GM23248 (cell line): ENCODE data around the gene TDRD12.

Source experiments
- EZH2 ChIP-seq: fragments of 200-600 bp; sonication (generic); IDR thresholded peaks from 2 replicates; pipeline ENCODE4 v1.6.1; 2018; ENCODE audit warnings: antibody characterized with exemption, mild to moderate bottlenecking; ENCODE audit not compliant: insufficient read depth, poor library complexity, severe bottlenecking
- EZH2phosphoT487 ChIP-seq: fragments of 200-600 bp; sonication (generic); IDR thresholded peaks from 2 replicates; pipeline ENCODE4 v1.6.1; 2018; ENCODE audit warnings: antibody characterized with exemption, moderate library complexity, mild to moderate bottlenecking, low read depth; ENCODE audit not compliant: insufficient read depth

DNA sequence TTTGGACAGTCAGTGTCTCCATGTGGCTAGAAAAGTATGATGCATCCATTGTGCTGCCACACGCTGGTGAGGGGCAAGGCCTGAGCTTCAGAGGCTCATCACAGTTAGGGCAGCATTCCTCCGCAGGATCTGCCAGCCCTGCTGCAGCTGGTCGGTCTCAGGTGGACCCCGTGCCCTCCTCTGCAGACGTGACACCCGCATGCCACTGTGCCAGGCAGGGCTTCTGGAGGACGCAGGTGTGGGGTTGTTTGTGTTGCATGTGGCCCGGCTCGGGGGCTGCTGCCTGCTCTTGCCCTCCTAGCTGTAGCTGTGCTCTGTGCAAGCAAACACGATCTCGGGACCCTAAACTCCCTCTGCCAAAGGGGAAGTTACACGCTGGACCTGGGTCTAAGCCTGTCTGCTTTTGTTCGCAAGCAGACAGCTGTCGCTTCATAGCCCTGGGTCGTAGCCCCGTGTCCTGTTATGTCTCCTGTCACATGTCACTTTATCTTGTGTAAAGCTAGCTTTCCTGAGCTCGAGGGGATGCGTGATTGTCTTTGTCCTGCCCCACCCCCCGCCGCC lies 104.7 kb downstream of the TDRD12 start:
- TF ChIP-seq EZH2 (no peak), EZH2phosphoT487 (no peak)
